HG03280 (cell line): ENCODE measurements around the gene KMT2D.

Source experiments
- ATAC-seq: cut with Tn5 transposase; IDR thresholded peaks from one replicate; pipeline ENCODE4 v1.9.1; 2021; ENCODE audit warnings: mild to moderate bottlenecking, moderate library complexity; ENCODE audit not compliant: unreplicated experiment

KMT2D gene

DNA sequence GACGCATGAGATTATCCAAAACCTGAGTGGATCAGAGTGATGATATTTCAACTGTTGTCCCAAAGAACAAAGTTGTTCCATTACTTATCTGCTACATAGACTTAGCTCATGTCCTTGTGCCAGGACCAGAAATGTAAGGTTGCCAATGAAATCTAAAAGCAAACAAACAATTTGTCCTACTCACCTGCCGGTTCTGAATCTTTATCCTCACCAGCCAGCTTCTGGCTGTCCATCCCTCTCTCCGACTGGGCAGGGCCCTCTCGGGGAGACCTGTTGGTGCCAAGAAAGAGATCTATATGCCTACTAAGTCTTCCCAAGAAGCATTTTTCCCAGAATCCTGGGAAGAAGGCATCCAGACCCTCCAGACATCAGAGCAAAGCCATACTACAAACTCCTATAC, 5.5 kb downstream of the KMT2D start:
- no peak for ATAC-seq

GRCh38 chr12:49054524-49054923, 6.1 kb downstream of the KMT2D start:
- ATAC-seq, result no peak

DNA sequence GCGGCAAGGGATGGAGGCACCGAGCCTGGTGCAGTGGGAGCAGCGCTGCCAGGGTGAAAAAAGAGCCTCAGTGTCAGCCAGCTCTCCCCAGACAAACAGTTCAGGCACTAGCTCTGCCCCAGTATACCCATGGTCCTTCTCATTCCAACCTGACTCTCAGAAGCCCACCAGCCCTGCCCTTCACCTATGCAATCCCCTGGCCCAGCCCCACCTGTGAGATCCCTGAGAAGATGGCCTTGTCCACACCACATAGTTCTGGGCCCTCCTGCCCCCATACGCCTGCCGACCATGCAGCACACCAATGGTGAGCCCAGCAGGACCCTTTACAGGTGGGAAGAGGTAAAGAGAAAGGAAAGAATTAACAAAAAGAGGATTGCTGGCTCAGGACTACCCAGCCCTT, 6.5 kb downstream of the KMT2D start:
- no peak for ATAC-seq

DNA sequence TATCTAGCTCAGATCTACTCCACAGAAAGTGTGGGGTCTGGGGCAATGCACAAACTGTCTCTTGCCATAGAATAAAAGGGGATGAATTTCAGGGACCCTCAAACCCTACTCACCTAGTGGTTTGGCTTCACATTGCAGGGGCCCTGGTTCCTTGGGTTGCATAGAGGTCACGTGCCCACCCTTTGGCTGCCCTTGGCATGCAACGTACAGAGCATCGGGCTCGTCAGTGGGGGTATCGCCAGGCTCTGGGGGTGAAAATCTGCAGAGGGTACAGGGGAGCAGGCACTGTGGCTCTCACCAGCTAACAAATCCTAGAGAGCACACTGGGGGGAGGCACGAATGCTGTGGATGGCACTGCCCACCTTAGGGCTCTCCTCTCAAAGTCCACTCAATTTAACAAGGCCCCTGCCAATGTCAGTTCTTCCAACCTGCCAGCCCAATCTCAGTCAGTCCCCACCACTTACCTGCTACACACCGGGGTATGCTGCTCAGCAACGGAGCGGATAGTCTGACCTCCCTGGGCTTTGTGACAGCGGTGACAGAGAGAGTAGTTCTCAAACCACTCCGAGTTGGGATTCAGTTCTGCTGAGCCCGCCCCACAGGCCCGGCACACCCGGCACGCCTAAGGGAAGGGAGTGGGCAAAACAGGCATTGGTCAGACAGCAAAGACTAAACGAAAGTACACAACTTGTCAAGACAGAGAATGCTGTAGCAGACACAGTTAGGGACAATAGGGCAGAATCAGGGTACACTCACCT, 8.0 kb downstream of the KMT2D start:
- ATAC-seq, result no peak

DNA sequence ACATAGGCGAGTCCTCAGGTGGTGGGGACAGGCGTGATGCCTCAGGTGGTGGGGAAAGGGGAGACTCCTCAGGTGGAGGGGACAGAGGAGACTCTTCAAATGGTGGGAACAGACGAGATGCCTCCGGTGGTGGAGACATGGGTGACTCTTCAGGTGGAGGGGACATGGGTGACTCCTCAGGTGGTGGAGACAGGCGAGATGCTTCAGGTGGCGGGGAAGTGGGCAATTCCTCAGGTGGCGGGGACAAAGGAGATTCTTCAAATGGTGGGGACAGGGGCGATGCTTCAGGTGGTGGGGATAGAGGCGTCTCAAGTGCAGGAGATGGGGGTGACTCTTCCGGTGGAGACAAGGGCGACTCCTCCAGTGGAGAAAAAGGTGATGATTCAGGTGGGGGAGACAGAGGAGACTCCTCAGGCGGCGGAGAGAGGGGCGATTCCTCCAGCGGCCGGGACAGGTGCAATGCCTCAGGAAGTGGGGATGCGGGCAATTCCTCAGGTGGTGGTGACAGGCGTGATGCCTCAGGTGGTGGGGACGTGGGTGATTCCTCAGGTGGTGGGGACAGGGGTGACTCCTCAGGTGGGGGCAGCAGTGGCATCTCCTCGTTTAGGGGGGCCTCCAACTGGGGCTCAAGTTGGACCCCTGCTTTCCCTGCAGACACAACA, 8.7 kb downstream of the KMT2D start:
- no peak for ATAC-seq

- ATAC-seq, result no peak
Measured at GRCh38 chr12:49051373-49051764, 9.2 kb downstream of the KMT2D start.

DNA sequence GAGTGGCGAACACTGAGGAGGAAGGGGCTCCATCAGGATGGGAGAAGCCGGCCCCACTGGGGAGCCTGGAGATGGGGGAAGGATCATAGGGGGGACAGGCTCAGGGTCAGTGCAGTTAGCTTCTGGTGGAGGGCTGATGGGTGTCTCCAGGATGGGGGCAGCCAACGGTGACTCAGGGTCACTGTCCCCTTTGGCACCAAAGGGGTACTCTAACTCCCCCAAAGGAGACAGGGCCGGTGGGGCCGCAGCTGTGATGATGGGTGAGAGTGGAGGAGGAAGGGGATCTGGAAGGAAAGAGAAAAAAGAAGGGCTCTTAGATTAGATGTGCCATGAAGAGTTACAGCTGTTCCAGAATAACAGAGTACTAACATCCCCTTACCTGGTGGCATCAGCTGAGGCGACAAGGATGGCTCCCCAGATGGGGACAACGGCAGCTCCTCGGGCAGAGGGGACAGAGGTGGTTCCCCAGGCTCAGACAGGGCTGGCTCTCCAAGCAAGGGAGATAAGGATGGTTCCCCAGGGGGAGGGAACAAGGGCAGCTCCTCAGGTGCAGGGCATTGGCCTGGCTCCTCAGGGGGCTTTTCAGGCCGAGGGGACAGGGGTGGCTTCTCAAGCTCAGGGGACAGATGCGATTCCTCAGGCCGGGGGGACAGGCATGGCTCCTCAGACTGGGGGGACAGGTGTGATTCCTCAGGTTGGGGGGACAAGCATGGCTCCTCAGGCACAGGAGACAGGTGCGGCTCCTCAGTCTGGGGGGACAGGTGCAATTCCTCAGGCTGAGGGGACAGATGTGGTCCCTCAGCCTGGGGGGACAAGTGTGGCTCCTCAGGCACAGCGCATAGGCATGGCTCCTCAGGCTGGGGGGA, 9.9 kb downstream of the KMT2D start:
- ATAC-seq, result no peak

- no peak for ATAC-seq
Measured at GRCh38 chr12:49049566-49050224, 10.9 kb downstream of the KMT2D start.

- no peak for ATAC-seq
Measured at GRCh38 chr12:49048953-49049352, 11.6 kb downstream of the KMT2D start.

GRCh38 chr12:49046129-49046895, 14.3 kb downstream of the KMT2D start:
- ATAC-seq, result no peak

DNA sequence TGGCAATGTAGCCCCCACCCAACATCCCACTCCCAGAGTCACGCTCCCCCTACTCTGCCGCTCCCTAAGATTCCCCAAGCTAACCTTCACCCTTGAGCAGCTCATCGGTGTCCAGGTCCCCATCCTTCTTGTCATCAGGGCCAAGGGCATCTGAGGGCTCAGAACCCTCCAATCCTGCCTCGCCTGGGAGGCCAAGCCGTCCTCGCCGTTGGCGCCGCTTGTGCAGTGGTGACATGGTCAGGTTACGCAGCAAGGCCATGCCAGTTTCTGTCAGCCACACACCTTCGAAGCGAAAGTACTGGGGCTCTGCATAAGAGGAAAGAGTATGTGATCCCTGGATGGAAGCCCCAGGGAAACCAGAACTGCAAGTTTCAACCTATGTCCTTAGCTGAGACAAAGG, 15.9 kb downstream of the KMT2D start:
- ATAC-seq, result no peak

- ATAC-seq, result no peak
Measured at GRCh38 chr12:49043856-49044258, 16.7 kb downstream of the KMT2D start.

- ATAC-seq, result no peak
Measured at GRCh38 chr12:49043241-49043640, 17.4 kb downstream of the KMT2D start.

- ATAC-seq, result no peak
Measured at GRCh38 chr12:49041881-49042484, 18.6 kb downstream of the KMT2D start.

DNA sequence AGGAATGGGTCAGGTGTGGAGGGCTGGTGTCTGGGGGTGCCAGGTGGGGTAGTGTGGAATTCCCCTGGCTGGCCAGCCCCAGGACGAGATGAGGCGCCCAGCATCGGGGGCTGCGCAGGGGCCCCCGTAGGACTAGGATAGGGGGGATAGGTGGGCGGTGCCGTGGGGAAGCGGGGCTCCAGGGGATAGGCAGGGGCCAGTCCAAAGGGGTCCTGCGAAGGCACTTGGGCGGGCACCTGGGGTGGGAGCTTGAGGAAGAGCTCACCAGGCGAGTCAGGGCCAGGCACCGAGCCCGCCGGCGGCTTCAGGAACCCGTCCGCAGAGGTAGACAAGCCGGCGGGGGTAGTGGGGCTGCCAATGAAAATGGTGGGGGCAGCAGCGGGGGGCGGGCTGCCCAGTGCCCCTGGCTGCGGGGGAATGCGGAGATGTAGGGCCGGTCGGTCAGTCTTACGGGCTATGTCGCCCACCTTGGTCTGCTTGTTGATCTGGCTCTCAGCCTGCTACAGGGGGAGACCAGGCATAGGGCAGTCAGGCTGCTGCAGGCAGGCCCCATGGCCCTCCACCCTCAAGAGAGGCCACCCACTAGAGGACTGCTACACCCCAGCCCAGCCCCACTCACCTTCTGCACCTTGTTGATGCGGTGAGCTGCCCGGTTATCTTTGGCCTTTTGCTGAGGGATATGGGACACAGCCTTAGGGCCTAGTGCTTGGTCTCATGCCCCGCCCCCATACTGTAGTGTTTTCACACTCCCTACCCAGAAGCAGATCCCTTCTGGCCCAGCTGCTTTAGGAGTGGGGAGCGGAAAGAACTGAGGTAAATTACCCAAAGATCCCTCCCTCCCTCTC, 19.3 kb downstream of the KMT2D start:
- no peak for ATAC-seq

- ATAC-seq, result no peak
Measured at GRCh38 chr12:49040364-49040855, 20.2 kb downstream of the KMT2D start.

- ATAC-seq, result no peak
Measured at GRCh38 chr12:49039421-49040363, 20.9 kb downstream of the KMT2D start.
